Activated CD8-positive, alpha-beta T cell treated with anti-CD3 and anti-CD28 coated beads for 36 hours (primary cell): ENCODE data around the gene CAMKK2. TPM values are rescaled to one million over a fixed set of nuclear protein-coding genes. Genes with fewer than 3 reads are reported as not detected.

Experiments
- ATAC-seq: fragments of 200-7000 bp; cut with Tn5 transposase; one replicate; pipeline ENCODE4 v1.10.0; 2021; ENCODE audit warnings: mild to moderate bottlenecking, moderate library complexity
- CTCF ChIA-PET: fragments of 350-600 bp; sonication (Branson Sonifier 250); formaldehyde crosslinking; loops from one replicate; lab custom pipeline; 2021; ENCODE audit warnings: antibody characterized with exemption; lab: Charles Lee
- POLR2A ChIA-PET: fragments of 350-600 bp; sonication (Branson Sonifier 250); formaldehyde crosslinking; loops from one replicate; lab custom pipeline; 2021; ENCODE audit warnings: antibody characterized with exemption; lab: Charles Lee
- DNase-seq: peaks from one replicate; pipeline ENCODE4 v3.0.0-alpha.2; 2020
- H3K27ac Mint-ChIP-seq: one replicate; pipeline ENCODE4 v1.8.0; 2021; ENCODE audit warnings: mild to moderate bottlenecking, mixed read lengths
- H3K27me3 Mint-ChIP-seq: one replicate; pipeline ENCODE4 v1.8.0; 2021; ENCODE audit warnings: mixed read lengths
- H3K36me3 Mint-ChIP-seq: one replicate; pipeline ENCODE4 v1.8.0; 2021; ENCODE audit warnings: low read depth, mixed read lengths
- H3K4me1 Mint-ChIP-seq: one replicate; pipeline ENCODE4 v1.8.0; 2021; ENCODE audit warnings: low read depth, mixed read lengths
- H3K4me3 Mint-ChIP-seq: one replicate; pipeline ENCODE4 v1.8.0; 2021; ENCODE audit warnings: mild to moderate bottlenecking, moderate library complexity, mixed read lengths
- H3K9me3 Mint-ChIP-seq: one replicate; pipeline ENCODE4 v1.8.0; 2021; ENCODE audit warnings: mixed read lengths
- CTCF ChIP-seq: fragments of 200-600 bp; IDR thresholded peaks from one replicate; pipeline ENCODE4 v1.8.0; 2022; ENCODE audit warnings: antibody characterized with exemption, mild to moderate bottlenecking
- intact Hi-C: fragments of 100-400 bp; cut with micrococcal nuclease; formaldehyde crosslinking; loops from one replicate; pipeline ENCODE4 v1.10.0; 2022
- total RNA-seq, 2 experiments: library from RNA; stranded (reverse); gene quantifications; one replicate each; pipeline ENCODE4 v1.2.3, GENCODE V29; 2021

Gene CAMKK2
- total RNA-seq, 2 experiments from 2014 or later = 25.2 to 28.0 TPM

GRCh38 chr12:121278169-121279070, 18.1 kb downstream of the CAMKK2 start:
- H3K27ac Mint-ChIP-seq = no peak overlapping the region
- ChIA-PET POLR2A (no interaction called here), CTCF (interaction anchor here (1.3 kb wide), 1 partner anchor 8 kb away, joined by 3 read pairs; no protein-coding TSS in a partner anchor)

GRCh38 chr12:121277374-121277759, 19.1 kb downstream of the CAMKK2 start:
- no peaks in the 10 kb centered on the region for H3K27me3 Mint-ChIP-seq
- H3K4me3 Mint-ChIP-seq = no peak overlapping the region
- no peak overlapping the region for H3K27ac Mint-ChIP-seq
- CTCF ChIA-PET = no interaction called here
- no peak for ATAC-seq
- peaks cover 24% of the 10 kb centered on the region for H3K36me3 Mint-ChIP-seq
- DNase-seq = no peak
- intact Hi-C loops = no loop called here
- peaks cover 8% of the 10 kb centered on the region for H3K4me1 Mint-ChIP-seq
- TF ChIP-seq CTCF = no peak
- no peaks in the 10 kb centered on the region for H3K9me3 Mint-ChIP-seq
- POLR2A ChIA-PET = no interaction called here

More at GRCh38 chr12:121278169-121279070, 18.1 kb downstream of the CAMKK2 start:
- Mint-ChIP-seq H3K27me3 (no peaks in the 10 kb centered on the region), H3K4me1 (peaks cover 8% of the 10 kb centered on the region), H3K4me3 (no peak overlapping the region), H3K9me3 (no peaks in the 10 kb centered on the region), H3K36me3 (peaks cover 19% of the 10 kb centered on the region)
- no peak for DNase-seq
- intact Hi-C loops = no loop called here
- ATAC-seq = no peak
- TF ChIP-seq CTCF = no peak

- ATAC-seq = no peak
- ChIA-PET CTCF (no interaction called here), POLR2A (interaction anchor here (0.7 to 1.0 kb wide), 2 partner anchors 14 to 26 kb away, joined by 3 to 4 read pairs; no protein-coding TSS in a partner anchor)
- peaks cover 8% of the 10 kb centered on the region for H3K4me1 Mint-ChIP-seq
- no peak overlapping the region for H3K4me3 Mint-ChIP-seq
- TF ChIP-seq CTCF = no peak
- H3K27me3 Mint-ChIP-seq = no peaks in the 10 kb centered on the region
- no peak overlapping the region for H3K27ac Mint-ChIP-seq
- intact Hi-C loops = no loop called here
- peaks cover 34% of the 10 kb centered on the region for H3K36me3 Mint-ChIP-seq
- no peaks in the 10 kb centered on the region for H3K9me3 Mint-ChIP-seq
- no peak for DNase-seq
These were observed 22.3 kb downstream of the CAMKK2 start for GRCh38 chr12:121274036-121274763.

- intact Hi-C loops = no loop called here
- peaks cover 8% of the 10 kb centered on the region for H3K4me1 Mint-ChIP-seq
- H3K27ac Mint-ChIP-seq = no peak overlapping the region
- no peaks in the 10 kb centered on the region for H3K9me3 Mint-ChIP-seq
- ChIA-PET POLR2A (interaction anchor here (0.7 kb wide), 1 partner anchor 25 kb away, joined by 4 read pairs; no protein-coding TSS in a partner anchor), CTCF (no interaction called here)
- ATAC-seq = no peak
- no peak for DNase-seq
- TF ChIP-seq CTCF = no peak
- peaks cover 34% of the 10 kb centered on the region for H3K36me3 Mint-ChIP-seq
- no peaks in the 10 kb centered on the region for H3K27me3 Mint-ChIP-seq
- no peak overlapping the region for H3K4me3 Mint-ChIP-seq
These were observed 23.1 kb downstream of the CAMKK2 start for GRCh38 chr12:121273364-121273896.
